ENCODE results near the gene EIPR1. TPM values are rescaled to one million over a fixed set of nuclear protein-coding genes. Genes with fewer than 3 reads are reported as not detected.

Gene EIPR1
- total and polyA plus RNA-seq, 2 experiments from 2014 or later: 17.4 to 46.3 TPM

GRCh38 chr2:3174626-3175567 is 202.7 kb downstream of the EIPR1 start (continued):
- TF ChIP-seq ZNF462 (CRISPR knock-in tag; IDR thresholded peaks at IDR 0.05): no peak
- no peak for TF ChIP-seq EZH2 (IDR thresholded peaks at IDR 0.05; ENCODE audit: low read depth, unreplicated experiment)
- TF ChIP-seq ETS1 (IDR thresholded peaks at IDR 0.05): no peak

DNA sequence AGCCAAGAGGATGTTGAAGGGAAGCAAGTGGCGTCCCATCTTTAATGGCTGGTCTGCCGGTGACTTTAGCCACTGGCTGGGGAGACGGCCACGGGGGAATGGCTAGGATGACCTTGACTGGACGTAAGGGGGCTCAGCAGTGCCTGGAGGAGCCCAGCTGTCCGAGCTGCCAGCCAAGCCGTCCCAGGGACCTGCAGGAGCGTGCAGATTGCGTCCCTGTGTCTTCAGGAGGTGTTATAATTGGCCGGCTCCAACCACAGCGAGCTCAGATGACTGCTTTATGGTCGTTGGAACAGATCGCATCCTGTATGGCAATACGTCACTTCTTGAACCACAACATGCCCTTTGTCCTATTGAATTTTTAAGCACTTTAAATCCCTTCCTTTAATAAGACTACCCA is 204.6 kb downstream of the EIPR1 start:
- peaks cover 13% of the 10 kb centered on the region; the same call in 2 of the 3 replicates for H3K4me1 Mint-ChIP-seq
- no peak overlapping the region for H3K27ac Mint-ChIP-seq
- no peak overlapping the region for H3K27ac ChIP-seq (ENCODE audit: low read depth)
- no peaks in the 10 kb centered on the region for H3F3A ChIP-seq (replicated peaks; ENCODE audit: low read depth)
- H2AFZ ChIP-seq: no peak overlapping the region
- no peak overlapping the region for H3K4me2 ChIP-seq
- no peaks in the 10 kb centered on the region; the same call in 2 of the 3 replicates for H3K9me3 Mint-ChIP-seq
- 0 out of 2 replicates have a peak, but pooled peaks cover 5% of the 10 kb centered on the region for H3K4me1 ChIP-seq (ENCODE audit: insufficient read depth)
- no peak overlapping the region for H3K4me3 ChIP-seq
- peaks cover 7% of the 10 kb centered on the region; the same call in 1 of the 3 replicates for H3K36me3 Mint-ChIP-seq (ENCODE audit: low read depth)
- ATAC-seq (no peak), DNase-seq (ENCODE audit: low spot score) (no peak)
- H3K4me3 Mint-ChIP-seq: no peak overlapping the region
- no peaks in the 10 kb centered on the region for H3K79me2 ChIP-seq (replicated peaks; ENCODE audit: insufficient read depth)
- no peaks in the 10 kb centered on the region for H3K36me3 ChIP-seq (ENCODE audit: insufficient read depth)
- TF ChIP-seq POLR2AphosphoS5 (IDR thresholded peaks at IDR 0.05; ENCODE audit: low read depth): no peak
- no peak for TF ChIP-seq ZNF462 (CRISPR knock-in tag; IDR thresholded peaks at IDR 0.05)
- H3K27me3 ChIP-seq (ENCODE audit: insufficient read depth): no peaks in the 10 kb centered on the region
- no peaks in the 10 kb centered on the region for H3K9me2 ChIP-seq (ENCODE audit: insufficient read depth)
- peaks cover 11% of the 10 kb centered on the region for H3K27me3 Mint-ChIP-seq (ENCODE audit: insufficient read depth, low read depth, poor library complexity)
- no peaks in the 10 kb centered on the region for H4K20me1 ChIP-seq (replicated peaks; ENCODE audit: insufficient read depth)
